Posterior vena cava (tissue), 2 donors: ENCODE data around the gene ERBB4. TPM values are rescaled to one million over a fixed set of nuclear protein-coding genes. Genes with fewer than 3 reads are reported as not detected.

Source experiments
- DNase-seq: peaks from one replicate; pipeline ENCODE4 v3.0.0-alpha.2; 2020; ENCODE audit warnings: low spot score
- intact Hi-C, 2 donors: fragments of 100-400 bp; cut with DNase I; formaldehyde crosslinking; loops; one replicate each; pipeline versions ENCODE4 v1.14.1 to v1.14.2; 2022 to 2023
- total RNA-seq, 2 donors: library from RNA; stranded (reverse); fragmentation: NEBNext Ultra II Directional; extraction: Animal tissue kit (Norgen Biotek cat#: 25700); gene quantifications; one replicate each; pipeline ENCODE4 v1.2.1, GENCODE V29; 2021
- donor health status: DM: yes; HTN: yes; CAD: no.
- donor health status: DM: yes; HTN: yes; CAD: no.

The ERBB4 gene
- total RNA-seq, 2 donors from 2014 or later: 3.2 to 7.6 TPM

GRCh38 chr2:211512806-211513205 is 1025.8 kb downstream of the ERBB4 start:
- DNase-seq: no peak

GRCh38 chr2:211503856-211504255 is 1034.7 kb downstream of the ERBB4 start:
- no peak for DNase-seq
- intact Hi-C loops: no loop called here

More at GRCh38 chr2:211512806-211513205, 1025.8 kb downstream of the ERBB4 start:
- intact Hi-C loops: no loop called here

GRCh38 chr2:211503198-211503597 is 1035.4 kb downstream of the ERBB4 start:
- intact Hi-C loops: no loop called here
- no peak for DNase-seq

- intact Hi-C loops: no loop called here
Observed at GRCh38 chr2:211498551-211499205, 1039.9 kb downstream of the ERBB4 start.

GRCh38 chr2:211495339-211495738 is 1043.3 kb downstream of the ERBB4 start:
- intact Hi-C loops: no loop called here
- no peak for DNase-seq

More at GRCh38 chr2:211498551-211499205, 1039.9 kb downstream of the ERBB4 start:
- DNase-seq: no peak

- no peak for DNase-seq
- intact Hi-C loops: no loop called here
Observed at GRCh38 chr2:211494536-211494935, 1044.1 kb downstream of the ERBB4 start.

- DNase-seq: peak; percentile 58
- intact Hi-C loops: no loop called here
Observed at GRCh38 chr2:211494085-211494484, 1044.5 kb downstream of the ERBB4 start.

- intact Hi-C loops: no loop called here
- no peak for DNase-seq
Observed at GRCh38 chr2:211487733-211488132, 1050.9 kb downstream of the ERBB4 start.

- intact Hi-C loops: no loop called here
- no peak for DNase-seq
Observed at GRCh38 chr2:211479536-211480150, 1059.0 kb downstream of the ERBB4 start.

GRCh38 chr2:211477537-211478275 is 1060.9 kb downstream of the ERBB4 start:
- no peak for DNase-seq
- intact Hi-C loops: no loop called here

- no peak for DNase-seq
- intact Hi-C loops: no loop called here
Observed at GRCh38 chr2:211473116-211473515, 1065.5 kb downstream of the ERBB4 start.

- intact Hi-C loops: no loop called here
- DNase-seq: no peak
Observed at GRCh38 chr2:211469664-211470059, 1068.9 kb downstream of the ERBB4 start.

- intact Hi-C loops: no loop called here
- DNase-seq: peak; percentile 58
Observed at GRCh38 chr2:211468877-211469663, 1069.5 kb downstream of the ERBB4 start.

GRCh38 chr2:211468217-211468616 is 1070.4 kb downstream of the ERBB4 start:
- no peak for DNase-seq
- intact Hi-C loops: no loop called here

- intact Hi-C loops: no loop called here
- no peak for DNase-seq
Observed at GRCh38 chr2:211463397-211463796, 1075.2 kb downstream of the ERBB4 start.

GRCh38 chr2:211458974-211459373 is 1079.6 kb downstream of the ERBB4 start:
- no peak for DNase-seq
- intact Hi-C loops: no loop called here

GRCh38 chr2:211457325-211457724 is 1081.3 kb downstream of the ERBB4 start:
- intact Hi-C loops: no loop called here
- DNase-seq: no peak

GRCh38 chr2:211455216-211455841 is 1083.3 kb downstream of the ERBB4 start:
- intact Hi-C loops: no loop called here
- DNase-seq: no peak

GRCh38 chr2:211454679-211455078 is 1083.9 kb downstream of the ERBB4 start:
- intact Hi-C loops: no loop called here
- peak; percentile 61 for DNase-seq
